Mucosa of descending colon (tissue), 3 donors: Measurements from ENCODE around the gene PIM3. TPM values are rescaled to one million over a fixed set of nuclear protein-coding genes. Genes with fewer than 3 reads are reported as not detected.
"Not testable (repeated sequence)": the region's sequence is repeated elsewhere in the genome, so short reads cannot be mapped to it uniquely, and the experiment has no call there.

Experiments used
- ATAC-seq: fragments of 200-7000 bp; cut with Tn5 transposase; one replicate; pipeline ENCODE4 v1.9.1; 2020; ENCODE audit warnings: mild to moderate bottlenecking, moderate library complexity
- DNase-seq, 3 donors: peaks; one replicate each; pipeline ENCODE4 v3.0.0-alpha.2; 2020
- H3K36me3 ChIP-seq: fragments of 200-600 bp; one replicate; pipeline ENCODE4 v1.8.0; 2021; ENCODE audit warnings: low read depth, mild to moderate bottlenecking
- H3K4me1 ChIP-seq: fragments of 200-600 bp; one replicate; pipeline ENCODE4 v1.8.0; 2021; ENCODE audit warnings: low read depth, mild to moderate bottlenecking
- H3K4me3 ChIP-seq: fragments of 200-600 bp; one replicate; pipeline ENCODE4 v1.8.0; 2021; ENCODE audit warnings: mild to moderate bottlenecking
- H3K9me3 ChIP-seq: fragments of 200-600 bp; one replicate; pipeline ENCODE4 v1.8.0; 2021; ENCODE audit warnings: mild to moderate bottlenecking
- CTCF ChIP-seq: fragments of 200-600 bp; IDR thresholded peaks from one replicate; pipeline ENCODE4 v1.8.0; 2022; ENCODE audit warnings: antibody characterized with exemption, mild to moderate bottlenecking
- intact Hi-C, 2 donors: fragments of 100-400 bp; cut with DNase I in 1 of 2; cut with micrococcal nuclease in 1 of 2; formaldehyde crosslinking; loops; one replicate each; pipeline versions ENCODE4 v1.11.0 to v1.11.1; 2022; cut with DNase I, micrococcal nuclease
- total RNA-seq, 3 donors: library from RNA; stranded (reverse); fragmentation: NEBNext Ultra II Directional in 2 of 3; extraction: Animal tissue kit (Norgen Biotek cat#: 25700) in 2 of 3; gene quantifications; one replicate each; pipeline versions ENCODE4 v1.2.1 to v1.2.4, GENCODE V29; 2021 to 2023
- donor health status: DM: no; HTN: no; CAD: no; lungs with moderate emphysema.
- donor health status: DM: no; HTN: no; CAD: no.
- donor health status: DM: no; HTN: yes; CAD: no.

The PIM3 gene
- total RNA-seq, 3 donors from 2014 or later = 56.4 to 106 (median 58.7) TPM

GRCh38 chr22:49977578-49977977 is 17.0 kb downstream of the PIM3 start:
- intact Hi-C loops = no loop called here
- ATAC-seq (no peak), DNase-seq (peak in 1 of 3 donors; percentile 24)
- Histone ChIP-seq H3K4me1 (peaks cover 9% of the 10 kb centered on the region), H3K9me3 (peaks cover 2% of the 10 kb centered on the region), H3K36me3 (no peaks in the 10 kb centered on the region), H3K4me3 (no peak overlapping the region)
- TF ChIP-seq CTCF = no peak

GRCh38 chr22:49979587-49980264 is 19.2 kb downstream of the PIM3 start:
- intact Hi-C loops = no loop called here
- peak; percentile 38 for TF ChIP-seq CTCF

GRCh38 chr22:49981799-49982198 is 21.2 kb downstream of the PIM3 start:
- H3K4me3 ChIP-seq, H3K36me3 ChIP-seq, ATAC-seq, DNase-seq, H3K9me3 ChIP-seq, intact Hi-C loops, H3K4me1 ChIP-seq: not testable (repeated sequence)

More at GRCh38 chr22:49979587-49980264, 19.2 kb downstream of the PIM3 start:
- no peaks in the 10 kb centered on the region for H3K36me3 ChIP-seq
- DNase-seq (peak in 2 of 3 donors; percentile 49 to 72), ATAC-seq (peak; percentile 69)
- H3K9me3 ChIP-seq = peaks cover 2% of the 10 kb centered on the region
- no peak overlapping the region for H3K4me3 ChIP-seq
- peaks cover 16% of the 10 kb centered on the region for H3K4me1 ChIP-seq

- intact Hi-C loops = no loop called here
- peak in 2 of 3 donors; percentile 40 to 53 for DNase-seq
- Histone ChIP-seq H3K9me3 (peaks cover 4% of the 10 kb centered on the region), H3K36me3 (no peaks in the 10 kb centered on the region), H3K4me3 (no peak overlapping the region), H3K4me1 (peaks cover 7% of the 10 kb centered on the region)
- TF ChIP-seq CTCF = no peak
- ATAC-seq = peak; percentile 54
Measured at GRCh38 chr22:49983148-49984042, 22.8 kb downstream of the PIM3 start.

GRCh38 chr22:49986325-49986724 is 25.8 kb downstream of the PIM3 start:
- H3K36me3 ChIP-seq = no peaks in the 10 kb centered on the region
- no peak overlapping the region for H3K4me3 ChIP-seq
- ATAC-seq (no peak), DNase-seq (no peak)
- peaks cover 9% of the 10 kb centered on the region for H3K9me3 ChIP-seq
- intact Hi-C loops = no loop called here
- no peak for TF ChIP-seq CTCF
- peaks cover 7% of the 10 kb centered on the region for H3K4me1 ChIP-seq

- ATAC-seq, H3K4me3 ChIP-seq, intact Hi-C loops, H3K36me3 ChIP-seq, H3K4me1 ChIP-seq: not testable (repeated sequence)
- DNase-seq = peak in 1 of 3 donors; percentile 16
- peaks cover 13% of the 10 kb centered on the region for H3K9me3 ChIP-seq
Measured at GRCh38 chr22:49989826-49990225, 29.3 kb downstream of the PIM3 start.
